ENCODE data around the gene OGFOD1.

GRCh38 chr16:56408379-56409098 is 42.8 kb upstream of the OGFOD1 start:
- TF ChIP-seq CTCF (conservative IDR thresholded peaks at IDR 0.05; ENCODE audit: low read depth in 2 of 2) (no peak), REST (IDR thresholded peaks at IDR 0.05; ENCODE audit: unreplicated experiment) (no peak), JUNB (IDR thresholded peaks at IDR 0.05; ENCODE audit: unreplicated experiment) (no peak), CREB1 (CRISPR knock-in tag; IDR thresholded peaks at IDR 0.05; ENCODE audit: low read depth) (no peak), EZH2 (IDR thresholded peaks at IDR 0.05; ENCODE audit: low read depth, unreplicated experiment) (no peak), POLR2AphosphoS5 (IDR thresholded peaks at IDR 0.05; ENCODE audit: low read depth) (no peak)
